MCF 10A (cell line): ENCODE results near the gene C10orf95. TPM values are rescaled to one million over a fixed set of nuclear protein-coding genes. Genes with fewer than 3 reads are reported as not detected.

Experiments
- BruUV-seq: library from RNA; stranded (reverse); fragments of 400-500 nt; replicated peaks from 2 replicates; lab custom pipeline; 2021; lab: Mats Ljungman, UMichigan
- CTCF ChIA-PET: fragments of 300-600 bp; sonication (Branson Sonifier 250); formaldehyde crosslinking; extraction: SDS; loops from one replicate; lab custom pipeline; 2021; ENCODE audit warnings: antibody characterized with exemption, inconsistent platforms; lab: Yijun Ruan, JAX
- POLR2A ChIA-PET: fragments of 300-600, 350-650 bp; sonication (Branson Sonifier 250); formaldehyde crosslinking; extraction: SDS; loops from one replicate; lab custom pipeline; 2020; ENCODE audit warnings: antibody characterized with exemption, inconsistent platforms; lab: Yijun Ruan, JAX
- DNase-seq: peaks from one replicate; pipeline ENCODE4 v3.0.0-alpha.2; 2018; ENCODE audit not compliant: unreplicated experiment
- H3K27ac Mint-ChIP-seq: one replicate; pipeline ENCODE4 v1.8.0; 2022; ENCODE audit warnings: mild to moderate bottlenecking, low read depth, mixed read lengths; ENCODE audit not compliant: unreplicated experiment
- H3K27me3 Mint-ChIP-seq: one replicate; pipeline ENCODE4 v1.8.0; 2022; ENCODE audit warnings: mixed read lengths; ENCODE audit not compliant: insufficient read depth, unreplicated experiment
- H3K36me3 Mint-ChIP-seq: one replicate; pipeline ENCODE4 v1.8.0; 2022; ENCODE audit warnings: mild to moderate bottlenecking, moderate library complexity, mixed read lengths; ENCODE audit not compliant: insufficient read depth, unreplicated experiment
- H3K4me1 Mint-ChIP-seq: one replicate; pipeline ENCODE4 v1.8.0; 2022; ENCODE audit warnings: mixed read lengths; ENCODE audit not compliant: insufficient read depth, unreplicated experiment
- H3K4me3 Mint-ChIP-seq: one replicate; pipeline ENCODE4 v1.8.0; 2022; ENCODE audit warnings: mild to moderate bottlenecking, moderate library complexity, mixed read lengths; ENCODE audit not compliant: unreplicated experiment
- H3K9me3 Mint-ChIP-seq: one replicate; pipeline ENCODE4 v1.8.0; 2022; ENCODE audit warnings: mixed read lengths; ENCODE audit not compliant: unreplicated experiment
- CTCF ChIP-seq: fragments of 200-600 bp; IDR thresholded peaks from one replicate; pipeline ENCODE4 v1.8.0; 2022; ENCODE audit warnings: antibody characterized with exemption, mild to moderate bottlenecking; ENCODE audit not compliant: unreplicated experiment
- intact Hi-C: fragments of 100-400 bp; cut with micrococcal nuclease; formaldehyde crosslinking; loops from 2 replicates; pipeline ENCODE4 v1.14.1; 2022
- total RNA-seq: library from RNA; stranded (reverse); gene quantifications from 2 replicates; pipeline ENCODE4 v1.2.3, GENCODE V29; 2022

C10orf95 gene
- total RNA-seq, 1 experiment from 2014 or later: 0.63 TPM

DNA sequence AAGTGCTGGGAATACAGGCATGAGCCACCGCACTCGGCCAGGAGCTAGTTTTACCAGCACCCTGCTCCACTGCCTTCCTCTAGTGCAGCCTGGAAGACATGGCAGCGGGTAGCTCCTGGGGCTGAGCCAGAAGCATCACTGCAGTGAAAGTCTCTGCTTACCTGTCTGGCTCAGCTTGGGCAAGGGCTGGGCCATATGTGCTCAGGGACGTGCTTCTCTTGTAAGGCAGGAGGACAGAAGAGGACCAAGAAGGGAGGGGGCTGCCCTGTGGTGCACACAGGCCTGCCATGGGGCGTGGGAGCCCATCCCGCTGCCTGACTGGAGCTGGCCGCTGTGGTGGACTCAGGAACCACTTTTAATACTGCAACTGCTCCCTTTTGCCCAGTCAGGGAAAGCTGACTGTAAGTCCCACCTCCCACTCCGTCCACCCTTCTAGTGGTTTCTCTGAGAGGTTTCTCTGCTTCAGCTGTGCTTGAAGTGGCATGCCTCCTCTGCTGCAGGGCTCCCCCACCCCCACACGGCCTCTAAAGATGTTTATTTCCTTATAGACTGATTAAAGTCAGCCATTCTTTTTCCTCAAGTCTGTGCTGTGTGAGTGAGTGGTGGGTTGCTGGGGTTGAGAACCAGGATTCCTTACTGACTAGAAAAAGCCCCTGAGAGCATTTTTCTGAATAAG, 25.3 kb upstream of the C10orf95 start:
- Mint-ChIP-seq H3K36me3 (peaks cover 23% of the 10 kb centered on the region), H3K9me3 (no peaks in the 10 kb centered on the region), H3K4me1 (no peaks in the 10 kb centered on the region), H3K4me3 (no peak overlapping the region), H3K27ac (no peak overlapping the region), H3K27me3 (no peaks in the 10 kb centered on the region)
- CTCF ChIA-PET: interaction anchor here (0.6 to 1.1 kb wide), 4 partner anchors 9 to 73 kb away, joined by 3 to 6 read pairs (median 3); no protein-coding TSS in a partner anchor
- BruUV-seq: no TSS peak
- TF ChIP-seq CTCF: no peak
- DNase-seq: no peak
- intact Hi-C loops: no loop called here
- POLR2A ChIA-PET: interaction anchor here (0.6 to 1.9 kb wide), 2 partner anchors 45 to 208 kb away, joined by 3 to 4 read pairs; partner anchors contain the start of gene CUEDC2

GRCh38 chr10:102475451-102476040, 24.2 kb upstream of the C10orf95 start:
- no peaks in the 10 kb centered on the region for H3K27me3 Mint-ChIP-seq
- TF ChIP-seq CTCF: no peak
- CTCF ChIA-PET: no interaction called here
- POLR2A ChIA-PET: interaction anchor here (0.7 to 1.8 kb wide), 2 partner anchors 14 to 25 kb away, joined by 4 to 5 read pairs; partner anchors contain the start of gene C10orf95
- no peaks in the 10 kb centered on the region for H3K4me1 Mint-ChIP-seq
- H3K9me3 Mint-ChIP-seq: no peaks in the 10 kb centered on the region
- H3K36me3 Mint-ChIP-seq: peaks cover 21% of the 10 kb centered on the region
- no peak for DNase-seq
- no TSS peak for BruUV-seq
- intact Hi-C loops: no loop called here
- peak overlapping the region; percentile 71 for H3K27ac Mint-ChIP-seq
- no peak overlapping the region for H3K4me3 Mint-ChIP-seq

DNA sequence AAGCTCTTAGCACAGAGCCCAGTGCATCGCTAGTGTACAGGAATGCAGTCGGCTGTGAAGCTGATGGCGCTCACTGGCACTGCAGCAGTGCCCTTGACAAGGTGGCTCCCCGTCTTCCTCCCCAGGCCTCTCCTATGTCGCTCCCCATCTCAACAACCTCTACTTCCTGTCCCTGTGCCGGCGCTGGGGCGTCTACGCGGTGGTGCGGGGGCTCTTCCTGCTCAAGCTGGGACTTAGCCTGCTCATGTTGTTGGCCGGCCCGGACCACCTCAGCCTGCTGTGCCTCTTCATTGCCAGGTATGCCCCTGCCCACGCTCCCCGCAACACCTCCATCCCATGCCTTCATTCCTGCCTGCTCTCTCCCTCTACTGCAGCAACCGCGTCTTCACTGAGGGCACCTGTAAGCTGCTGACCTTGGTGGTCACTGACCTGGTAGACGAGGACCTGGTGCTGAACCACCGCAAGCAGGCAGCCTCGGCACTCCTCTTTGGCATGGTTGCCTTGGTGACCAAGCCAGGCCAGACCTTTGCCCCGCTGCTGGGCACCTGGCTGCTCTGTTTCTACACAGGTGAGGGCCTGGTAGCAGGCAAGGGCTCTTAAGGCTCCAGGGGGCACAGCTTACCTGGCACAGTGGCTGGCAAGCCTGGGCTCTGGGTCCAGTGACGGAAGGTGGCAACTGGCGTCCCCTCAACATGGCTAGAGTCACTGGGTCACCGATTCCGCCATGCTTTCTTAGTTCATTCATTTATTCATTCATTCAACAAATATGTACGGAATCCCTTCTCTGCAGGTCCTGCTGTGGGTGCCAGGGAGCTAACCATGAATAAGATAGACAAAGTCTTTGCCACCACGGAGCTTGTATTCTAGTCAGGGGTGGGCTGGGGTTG, 22.3 kb upstream of the C10orf95 start:
- TF ChIP-seq CTCF: no peak
- ChIA-PET POLR2A (interaction anchor here (0.9 to 1.8 kb wide), 2 partner anchors 23 to 68 kb away, joined by 3 to 5 read pairs; partner anchors contain the start of gene C10orf95), CTCF (interaction anchor here (0.6 to 1.1 kb wide), 5 partner anchors 8 to 95 kb away, joined by 3 to 5 read pairs (median 3); no protein-coding TSS in a partner anchor)
- Mint-ChIP-seq H3K9me3 (no peaks in the 10 kb centered on the region), H3K4me3 (no peak overlapping the region), H3K27ac (no peak overlapping the region), H3K27me3 (no peaks in the 10 kb centered on the region), H3K36me3 (peaks cover 14% of the 10 kb centered on the region), H3K4me1 (no peaks in the 10 kb centered on the region)
- intact Hi-C loops: no loop called here
- BruUV-seq: no TSS peak
- DNase-seq: no peak
